Activated CD8-positive, alpha-beta memory T cell treated with anti-CD3 and anti-CD28 coated beads, Interleukin-2, amount 50 U/mL, for 24 hours (primary cell): Measurements from ENCODE around the gene GALNT5.
"Not testable (repeated sequence)": the region's sequence is repeated elsewhere in the genome, so short reads cannot be mapped to it uniquely, and the experiment has no call there.

ENCODE experiments used
- DNase-seq: peaks from one replicate; pipeline ENCODE4 v3.0.0-alpha.2; 2020; ENCODE audit errors: extremely low read depth

GALNT5 gene

DNA sequence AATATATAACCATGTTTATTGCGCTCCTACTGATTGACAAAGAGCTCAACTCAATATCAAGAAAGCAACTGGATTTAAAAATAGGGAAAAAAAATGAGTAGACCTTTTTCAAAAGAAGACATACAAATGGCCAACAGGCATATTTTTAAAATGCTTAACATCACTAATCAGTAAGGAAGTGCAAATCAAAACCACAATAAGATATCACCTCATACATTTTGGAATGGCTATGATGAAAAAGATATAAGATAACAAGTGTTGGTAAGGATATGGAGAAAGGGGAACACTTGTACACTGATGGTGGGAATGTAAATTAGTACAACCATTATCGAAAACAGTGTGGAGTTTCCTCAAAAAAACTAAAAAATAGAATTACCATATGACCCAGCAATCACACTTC lies 5.6 kb upstream of the GALNT5 start:
- DNase-seq: no peak

DNA sequence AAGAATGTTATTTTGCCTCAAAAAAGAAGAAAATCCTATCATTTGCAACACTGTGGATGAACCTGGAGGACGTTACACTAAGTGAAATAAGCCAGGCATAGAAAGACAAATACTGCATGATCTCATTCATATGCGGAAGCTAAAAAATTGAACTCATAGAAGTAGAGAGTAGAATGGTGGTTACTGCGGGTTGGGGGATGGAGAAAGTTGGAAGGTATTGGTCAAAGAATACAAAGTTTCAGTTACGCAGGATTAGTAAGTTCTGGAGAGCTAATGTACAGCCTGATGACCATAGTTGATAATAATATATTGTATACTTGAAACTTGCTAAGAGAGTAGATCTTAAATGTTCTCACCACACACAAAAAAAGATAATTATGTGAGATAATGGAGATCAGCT lies 5.0 kb upstream of the GALNT5 start:
- no peak for DNase-seq

DNA sequence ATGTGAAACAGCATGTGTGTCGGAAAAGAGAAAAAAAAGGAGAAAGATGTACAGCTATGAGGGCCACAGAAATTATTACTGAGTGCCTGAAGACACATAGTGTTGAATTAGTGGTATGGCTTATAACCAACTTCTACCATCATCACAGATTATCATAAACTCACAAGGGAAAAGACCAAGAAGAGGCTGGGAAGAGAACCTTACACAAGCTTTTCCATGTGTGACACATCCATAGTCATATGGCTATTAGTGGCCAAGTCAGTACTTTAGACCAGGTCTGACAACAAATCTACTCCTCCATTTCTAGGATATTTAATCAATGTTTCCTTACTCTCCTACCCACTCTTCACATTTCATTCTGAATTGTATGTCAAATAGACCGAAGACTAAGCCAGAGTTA lies 3.5 kb upstream of the GALNT5 start:
- no peak for DNase-seq

DNA sequence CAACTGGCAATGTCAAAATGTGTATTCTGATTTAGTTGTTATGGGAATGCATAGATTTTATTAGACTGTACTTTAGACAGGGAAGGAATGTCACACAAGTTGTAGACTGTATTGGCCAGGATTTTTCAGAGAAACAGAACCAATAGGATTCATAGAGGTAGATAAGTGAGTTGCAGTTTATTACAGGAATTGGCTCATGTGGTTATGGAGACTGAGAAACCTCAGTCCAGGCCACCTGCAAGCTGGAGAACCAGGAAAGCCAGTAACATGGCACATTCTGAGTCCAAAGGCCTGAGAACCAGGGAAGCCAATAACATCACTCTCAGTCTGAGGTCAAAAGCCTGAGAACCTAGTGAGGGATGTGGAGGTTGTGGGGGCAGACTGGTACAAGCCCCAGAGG lies 1.8 kb upstream of the GALNT5 start:
- DNase-seq: no peak

DNA sequence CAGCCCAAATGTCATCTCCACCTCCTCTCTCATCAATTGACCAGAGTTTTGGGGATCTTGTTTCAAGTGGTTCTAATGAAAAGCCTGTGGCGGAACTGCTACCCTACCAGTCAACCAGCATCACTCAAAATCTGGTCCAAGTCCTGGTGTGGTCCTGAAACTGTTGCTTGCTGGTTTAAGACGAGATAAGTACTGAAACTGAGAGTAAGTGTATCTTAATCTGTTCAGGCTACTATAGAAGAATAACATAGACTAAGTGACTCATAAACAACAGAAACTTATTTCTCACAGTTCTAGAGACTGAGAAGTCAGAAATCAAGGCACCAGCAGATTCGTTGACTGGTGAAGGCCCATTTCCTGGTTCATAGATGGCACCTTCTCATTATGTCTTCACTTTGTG lies 879 bp upstream of the GALNT5 start:
- DNase-seq: no peak

DNA sequence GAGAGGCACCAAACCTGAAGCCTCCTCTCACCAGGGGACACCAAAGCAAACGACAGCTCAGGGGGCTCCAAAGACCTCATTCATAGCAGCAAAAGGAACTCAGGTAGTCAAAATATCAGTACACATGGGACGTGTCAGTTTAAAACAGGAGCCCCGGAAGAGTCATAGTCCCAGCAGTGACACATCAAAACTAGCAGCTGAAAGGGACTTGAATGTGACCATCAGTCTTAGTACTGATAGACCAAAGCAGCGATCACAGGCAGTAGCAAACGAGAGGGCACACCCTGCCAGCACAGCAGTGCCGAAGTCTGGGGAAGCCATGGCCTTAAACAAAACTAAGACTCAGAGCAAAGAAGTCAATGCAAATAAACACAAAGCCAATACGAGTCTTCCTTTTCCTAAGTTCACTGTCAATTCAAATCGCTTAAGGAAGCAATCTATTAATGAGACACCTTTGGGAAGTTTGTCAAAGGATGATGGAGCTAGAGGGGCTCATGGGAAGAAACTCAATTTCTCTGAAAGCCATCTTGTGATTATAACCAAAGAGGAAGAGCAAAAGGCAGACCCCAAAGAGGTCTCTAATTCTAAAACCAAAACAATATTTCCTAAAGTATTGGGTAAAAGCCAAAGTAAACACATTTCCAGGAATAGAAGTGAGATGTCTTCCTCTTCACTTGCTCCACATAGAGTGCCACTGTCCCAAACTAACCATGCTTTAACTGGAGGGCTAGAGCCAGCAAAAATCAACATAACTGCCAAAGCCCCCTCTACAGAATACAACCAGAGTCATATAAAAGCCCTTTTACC lies 1.2 kb downstream of the GALNT5 start:
- DNase-seq: no peak

DNA sequence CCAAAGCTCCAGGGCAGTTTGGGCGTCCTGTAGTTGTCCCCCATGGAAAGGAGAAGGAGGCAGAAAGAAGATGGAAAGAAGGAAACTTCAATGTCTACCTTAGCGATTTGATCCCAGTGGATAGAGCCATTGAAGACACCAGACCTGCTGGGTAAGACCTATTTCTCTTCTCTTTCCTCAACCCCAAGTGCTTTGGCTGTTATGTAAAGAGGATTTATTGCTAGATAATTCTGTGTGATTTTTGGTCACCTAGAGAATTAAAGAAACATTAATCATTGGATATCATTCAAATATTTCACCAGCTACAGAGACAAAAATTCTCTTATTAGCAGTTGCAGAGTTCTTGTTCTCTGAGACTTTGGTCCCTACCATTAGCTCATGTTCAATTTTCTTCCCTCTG lies 1.9 kb downstream of the GALNT5 start:
- no peak for DNase-seq

DNA sequence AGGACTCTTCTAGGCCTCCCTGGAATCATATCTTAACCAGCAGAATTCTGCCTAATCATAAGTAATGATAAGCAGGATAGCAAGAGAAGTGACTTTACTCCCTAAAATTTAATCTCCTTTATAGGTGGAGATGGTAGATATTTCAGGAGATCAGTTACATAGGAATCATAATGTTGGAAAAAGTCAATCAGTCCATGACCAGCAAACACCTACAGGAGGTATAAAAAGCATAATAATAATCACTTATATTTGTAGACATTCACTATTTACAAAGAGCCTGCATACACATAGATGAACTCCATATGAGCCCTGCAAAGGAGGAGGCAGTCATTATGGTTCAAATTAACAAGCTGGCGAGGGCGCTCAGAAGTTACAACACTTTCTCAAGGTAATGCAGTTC lies 2.5 kb downstream of the GALNT5 start:
- no peak for DNase-seq

DNA sequence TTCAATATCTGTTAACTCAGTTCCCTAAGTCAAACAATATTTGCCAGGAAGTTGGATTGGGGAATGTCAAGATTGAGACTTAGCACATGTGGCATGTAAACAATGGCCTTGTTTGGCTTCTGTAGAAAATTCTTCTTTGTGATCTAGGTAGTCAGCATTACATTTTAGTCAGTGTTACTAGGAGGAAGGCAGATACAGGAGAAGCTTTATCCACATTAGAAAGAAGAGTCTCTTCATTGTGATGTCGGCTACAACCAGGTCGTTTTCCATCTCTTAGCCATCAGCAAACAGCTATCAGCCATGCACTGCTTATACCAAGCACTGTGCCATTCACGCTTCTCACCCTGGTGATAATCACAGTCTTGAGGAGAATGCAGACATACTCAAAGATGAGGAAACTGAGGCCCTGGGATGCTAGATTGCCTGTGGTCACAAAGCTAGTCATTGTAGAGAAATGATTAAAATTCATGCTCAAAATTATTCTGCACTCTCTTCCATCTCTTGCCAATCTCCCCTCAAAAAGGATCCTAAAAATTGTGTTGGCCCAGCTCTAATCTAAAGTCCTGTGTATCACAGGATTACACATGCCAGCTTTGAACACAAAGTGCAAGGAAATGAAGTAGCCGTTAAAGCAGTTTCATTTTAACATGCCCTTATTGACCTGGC lies 3.2 kb downstream of the GALNT5 start:
- no peak for DNase-seq

DNA sequence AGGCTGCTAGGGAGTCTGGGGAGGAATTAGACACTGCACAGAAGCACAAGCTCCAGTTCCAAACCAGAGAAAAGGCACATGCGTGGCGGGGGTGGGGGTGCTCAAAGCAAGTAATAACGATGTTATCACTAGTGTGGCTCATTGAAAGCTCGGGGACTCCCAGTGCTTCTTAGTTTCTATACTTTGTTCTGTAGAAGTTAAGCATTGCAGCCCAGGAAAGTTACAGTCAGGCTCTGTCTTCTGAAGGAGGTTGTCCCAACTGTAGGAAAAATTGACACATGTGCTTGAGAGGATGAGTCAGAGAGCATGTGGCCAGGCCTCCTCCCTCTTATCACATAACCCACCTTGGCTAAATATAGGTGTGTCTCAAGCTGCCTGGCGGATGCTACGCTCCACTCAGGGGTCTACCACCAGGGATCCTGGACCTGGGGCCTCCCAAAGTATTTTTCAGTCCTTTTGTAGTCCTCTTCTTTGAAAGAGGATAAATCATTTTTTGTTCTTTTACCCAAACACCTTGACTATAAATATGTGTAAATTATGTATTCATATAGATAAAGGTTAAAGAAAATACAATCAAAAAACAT lies 3.8 kb downstream of the GALNT5 start:
- DNase-seq: peak; percentile 33

DNA sequence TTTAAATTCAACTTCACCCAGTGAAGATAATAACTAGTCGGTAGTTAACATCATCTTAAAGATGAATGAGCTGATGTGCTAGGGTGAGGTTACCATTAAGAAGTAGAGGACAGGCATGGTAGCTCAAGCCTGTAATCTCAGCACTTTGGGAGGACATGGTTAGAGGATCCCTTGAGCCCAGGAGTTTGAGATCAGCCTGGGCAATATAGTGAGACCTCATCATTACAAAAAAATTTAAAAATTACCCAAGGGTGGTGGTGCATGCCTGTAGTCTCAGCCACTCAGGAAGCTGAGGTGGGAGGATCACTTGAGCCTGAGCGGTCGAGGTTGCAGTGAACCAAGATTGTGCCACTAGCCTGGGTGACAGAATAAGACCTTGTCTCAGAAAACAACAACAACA lies 4.7 kb downstream of the GALNT5 start:
- DNase-seq: no peak

DNA sequence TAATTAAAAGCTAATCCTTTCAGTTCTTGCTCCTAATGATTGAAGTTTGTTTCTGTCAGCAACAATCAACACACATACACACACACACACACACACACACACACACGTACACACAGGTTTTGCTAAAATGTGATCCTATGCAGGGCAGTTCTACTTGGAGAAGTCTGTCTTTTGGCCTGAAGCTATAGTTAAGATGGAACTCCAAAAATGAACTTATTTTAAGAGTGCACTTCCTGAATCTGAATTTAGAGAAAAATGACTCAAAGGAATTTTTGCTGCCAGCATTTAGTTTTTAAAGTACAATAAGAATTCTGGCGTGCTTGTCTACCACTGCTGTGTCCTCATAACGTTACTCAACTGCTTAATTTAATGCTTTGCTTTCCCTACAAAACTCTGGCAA lies 6.6 kb downstream of the GALNT5 start:
- no peak for DNase-seq

DNA sequence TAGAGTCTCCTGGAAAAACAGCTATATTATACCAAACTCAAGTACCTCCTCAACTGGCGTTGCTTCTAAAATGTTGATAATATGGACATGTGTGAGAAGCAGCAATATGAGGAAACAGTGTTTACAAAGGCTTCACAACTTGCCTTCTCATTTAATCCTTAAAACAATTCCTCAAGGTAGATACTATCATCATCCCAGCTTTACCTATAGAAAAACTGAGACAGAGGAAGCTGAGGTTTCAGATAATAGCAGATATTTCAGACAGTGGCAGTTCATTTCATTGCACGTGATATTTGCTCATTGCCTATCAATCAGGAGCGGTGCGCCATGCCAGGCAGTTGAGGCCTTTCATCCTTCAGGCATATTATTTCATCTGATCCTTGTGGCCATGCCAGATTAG lies 8.3 kb downstream of the GALNT5 start:
- no peak for DNase-seq

DNA sequence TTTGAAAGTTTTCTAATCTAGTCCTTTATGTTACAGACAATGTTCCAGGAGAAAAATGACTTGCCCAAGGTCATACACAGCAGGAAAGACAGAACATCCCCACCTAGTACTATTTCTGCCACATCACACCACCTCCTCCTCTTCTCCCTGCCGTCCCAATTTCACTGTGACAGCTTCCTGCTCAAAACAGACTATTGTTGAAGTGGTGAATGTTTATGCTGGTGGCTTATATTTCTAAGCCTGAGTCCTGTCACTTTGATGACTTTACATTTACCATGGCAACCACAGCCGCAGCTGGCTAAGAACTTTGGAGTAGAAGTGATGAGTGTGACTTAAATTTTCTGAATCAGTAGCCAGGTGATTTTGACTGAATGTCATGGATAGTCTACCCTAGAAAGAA lies 10.0 kb downstream of the GALNT5 start:
- DNase-seq: no peak

DNA sequence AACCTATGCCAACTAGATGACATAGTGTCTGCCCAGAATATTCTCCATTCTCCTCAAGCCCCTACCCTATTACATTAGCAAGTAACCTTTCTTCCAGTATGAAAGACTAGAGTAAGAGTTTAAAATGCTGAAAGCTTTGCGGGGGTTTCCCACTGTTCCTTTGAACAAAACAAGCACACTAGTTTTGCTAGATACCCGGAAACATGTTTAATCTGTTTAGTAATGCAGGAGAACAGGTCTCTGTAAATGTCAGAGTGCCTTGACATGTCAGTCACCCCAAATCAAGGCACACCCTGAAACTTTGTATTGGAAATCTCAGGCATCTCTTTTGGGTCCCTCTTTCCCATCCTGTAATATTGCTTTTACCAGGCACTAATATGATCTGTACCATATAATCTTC lies 11.6 kb downstream of the GALNT5 start:
- DNase-seq: no peak

DNA sequence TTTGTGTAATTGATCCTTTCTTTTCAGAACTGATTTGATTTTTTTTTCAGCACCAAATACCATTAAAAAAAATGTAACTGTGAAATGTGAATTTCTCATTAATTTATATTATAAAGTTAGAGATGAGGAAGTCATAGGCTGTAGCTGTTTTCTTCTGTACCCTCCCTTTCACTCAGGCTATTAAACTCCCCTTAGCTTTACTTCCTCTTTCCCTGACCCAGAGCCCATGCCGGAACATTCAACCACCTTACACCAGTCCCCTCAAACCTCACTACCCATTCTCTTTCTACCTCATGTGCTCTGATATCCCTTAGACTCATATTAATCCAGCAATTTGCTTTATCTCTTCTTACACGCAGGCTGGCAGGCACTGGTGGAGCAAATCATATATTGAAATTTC lies 12.4 kb downstream of the GALNT5 start:
- no peak for DNase-seq

DNA sequence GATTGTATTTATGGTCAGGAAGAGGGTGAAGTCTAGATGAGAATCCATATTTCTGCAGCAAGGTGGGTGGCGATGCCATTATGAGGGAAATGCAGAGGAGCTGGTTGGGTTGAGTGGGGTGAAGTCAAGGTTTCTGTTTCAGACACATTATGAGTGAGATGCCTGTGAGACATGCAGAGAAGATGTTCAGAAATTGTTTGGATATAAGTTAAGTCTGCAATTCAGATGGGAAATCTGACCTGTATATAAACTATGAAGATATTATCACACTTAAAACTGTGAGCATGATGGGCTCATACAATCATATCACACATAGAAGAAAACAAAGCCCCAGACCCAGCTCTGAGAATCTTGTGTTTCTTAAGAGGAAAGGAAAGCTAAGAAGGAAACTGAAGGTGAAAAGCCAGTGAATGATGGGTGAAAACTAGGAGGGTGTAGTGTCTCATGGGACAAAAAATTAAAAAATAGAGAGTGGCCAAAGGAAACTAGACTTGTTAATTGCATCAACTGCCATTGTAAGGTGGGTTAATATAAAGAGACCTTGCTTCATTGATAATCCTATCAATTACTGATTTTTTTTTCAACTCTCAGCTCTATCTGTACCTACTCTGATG lies 14.2 kb downstream of the GALNT5 start:
- DNase-seq: no peak

DNA sequence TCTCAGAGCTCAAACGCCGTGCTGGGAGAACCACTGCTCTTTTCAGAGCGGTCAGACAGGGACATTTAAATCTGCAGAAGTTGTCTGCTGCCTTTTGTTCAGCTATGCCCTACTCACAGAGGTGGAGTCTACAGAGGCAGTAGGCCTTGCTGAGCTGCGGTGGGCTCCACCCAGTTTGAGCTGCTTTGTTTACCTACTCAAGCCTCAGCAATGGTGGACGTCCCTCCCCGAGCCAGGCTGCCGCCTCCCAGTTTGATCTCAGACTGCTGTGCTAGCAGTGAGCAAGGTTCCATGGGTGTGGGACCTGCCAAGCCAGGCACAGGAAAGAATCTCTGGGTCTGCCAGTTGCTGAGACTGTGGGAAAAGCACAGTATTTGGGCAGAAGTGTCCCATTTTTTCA lies 21.8 kb downstream of the GALNT5 start:
- not testable (repeated sequence) for DNase-seq

DNA sequence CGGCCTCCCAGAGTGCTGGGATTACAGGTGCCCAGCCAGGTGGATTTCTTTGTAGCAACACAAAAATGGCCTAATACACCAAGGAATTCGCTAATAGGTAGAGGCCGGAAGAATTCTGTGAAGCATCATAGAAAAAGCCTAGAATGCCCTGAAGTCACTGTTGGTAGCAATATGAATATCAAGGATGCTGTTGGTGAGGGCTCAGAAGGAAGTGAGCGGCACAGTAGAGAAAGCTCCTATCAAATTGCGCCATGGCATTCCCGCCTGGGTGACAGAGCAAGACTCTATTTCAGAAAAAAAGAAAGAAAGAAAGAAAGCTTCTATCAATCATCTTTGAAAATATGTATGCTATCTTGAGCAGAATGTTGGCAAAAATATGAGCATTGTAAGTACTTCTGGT lies 23.8 kb downstream of the GALNT5 start:
- no peak for DNase-seq

DNA sequence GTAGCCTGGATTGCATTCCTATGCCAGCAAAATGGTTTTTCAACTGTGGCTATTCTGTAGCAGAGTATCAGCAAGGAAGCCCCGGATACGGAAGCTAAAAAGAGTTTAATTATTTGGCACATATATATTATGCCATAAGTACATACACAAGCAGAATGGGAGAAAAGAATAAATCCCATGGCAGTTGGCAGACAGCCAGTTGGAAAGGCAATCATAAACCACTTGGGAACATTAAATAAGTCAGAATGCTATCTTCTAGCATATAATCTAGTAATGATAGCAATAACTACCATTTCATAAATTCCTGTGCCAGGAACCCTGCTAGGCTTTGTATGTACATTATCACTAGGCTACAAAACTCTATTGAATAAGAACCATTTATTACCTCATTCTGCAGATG lies 26.0 kb downstream of the GALNT5 start:
- DNase-seq: no peak

DNA sequence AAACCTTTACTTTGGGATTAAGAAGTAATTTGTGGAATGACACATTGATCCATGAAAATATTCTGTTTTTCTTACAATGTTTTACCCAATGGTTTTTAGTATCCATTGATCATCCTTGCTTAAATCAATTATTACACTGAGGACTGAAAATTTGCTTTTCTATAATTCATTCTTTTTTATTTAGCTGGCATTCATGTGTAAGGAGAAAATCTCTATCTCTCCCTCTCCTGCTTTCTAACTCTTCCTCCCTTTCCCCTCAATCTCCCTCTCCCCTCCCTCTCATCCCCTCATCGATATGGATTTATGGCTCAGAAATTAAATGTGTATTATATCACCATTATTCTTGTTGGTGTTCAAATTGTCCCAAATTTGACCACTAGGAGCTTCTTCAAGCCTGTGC lies 29.7 kb downstream of the GALNT5 start:
- no peak for DNase-seq

DNA sequence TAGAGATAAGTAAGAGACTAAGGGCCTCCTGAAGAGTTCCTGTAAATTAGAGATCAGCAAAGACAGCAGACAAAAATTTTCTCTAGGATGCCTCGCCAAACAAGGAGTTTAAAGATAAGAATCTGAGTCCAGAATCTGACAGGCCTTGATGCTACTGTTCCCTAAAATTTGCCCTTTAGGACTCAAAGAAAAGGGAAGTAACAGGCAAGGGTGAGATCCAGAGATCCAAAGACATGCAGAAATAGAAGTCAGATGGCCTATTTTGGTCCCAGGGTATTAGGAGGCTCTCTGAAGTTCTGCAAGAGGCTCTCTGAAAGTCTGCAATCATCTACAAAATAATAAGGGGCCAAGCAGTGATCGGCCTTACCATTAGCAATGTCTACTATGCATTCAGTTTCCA lies 33.0 kb downstream of the GALNT5 start:
- no peak for DNase-seq

DNA sequence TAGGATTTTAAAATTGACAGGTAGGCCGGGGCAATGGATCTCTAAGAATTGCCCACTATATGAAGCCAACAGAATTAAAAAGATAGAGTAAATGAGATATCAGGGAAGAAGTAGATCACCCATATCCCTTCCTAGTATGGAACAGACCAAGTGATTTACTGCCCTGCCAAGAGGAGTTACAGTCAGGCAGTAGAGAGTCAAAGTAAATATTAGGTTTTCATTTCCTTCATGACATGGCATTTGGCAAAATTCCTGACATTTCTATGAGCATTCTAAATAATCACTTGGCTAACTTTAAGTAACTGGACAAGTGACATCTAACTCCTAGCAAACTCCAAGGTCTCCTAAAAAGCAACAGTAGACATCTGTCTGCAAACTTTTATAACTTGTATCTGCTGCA lies 33.5 kb downstream of the GALNT5 start:
- no peak for DNase-seq
